ENCODE results near the gene AKAP17A. TPM values are rescaled to one million over a fixed set of nuclear protein-coding genes. Genes with fewer than 3 reads are reported as not detected.

Gene AKAP17A
- total and polyA plus RNA-seq, 4 donors, result 5.2 to 49.1 (median 19.2) TPM

DNA sequence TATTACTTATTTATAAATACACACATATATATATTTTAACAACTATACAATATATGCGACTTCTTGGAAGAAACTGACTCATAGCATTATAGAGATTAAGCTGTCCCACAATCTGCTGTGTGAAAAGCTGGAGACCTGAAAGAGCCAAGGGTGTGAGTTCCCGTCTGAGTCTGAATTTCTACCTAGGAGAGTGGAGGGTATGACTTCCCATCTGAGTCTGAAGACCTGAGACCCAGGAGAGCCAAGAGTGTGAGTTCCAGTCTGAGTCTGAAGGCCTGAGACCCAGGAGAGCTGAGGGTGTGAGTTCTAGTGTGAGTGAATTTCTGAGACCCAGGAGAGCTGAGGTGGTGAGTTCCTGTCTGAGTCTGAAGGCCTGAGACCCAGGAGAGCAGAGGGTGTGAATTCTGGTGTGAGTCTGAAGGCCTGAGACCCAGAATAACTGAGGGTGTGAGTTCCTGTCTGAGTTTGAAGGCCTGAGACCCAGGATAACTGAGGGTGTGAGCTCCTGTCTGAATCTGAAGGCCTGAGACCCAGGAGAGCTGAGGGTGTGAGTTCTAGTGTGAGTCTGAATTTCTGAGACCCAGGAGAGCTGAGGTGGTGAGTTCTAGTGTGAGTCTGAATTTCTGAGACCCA, 45.5 kb upstream of the AKAP17A start:
- no peak overlapping the region for H3K9ac ChIP-seq (ENCODE audit: low read depth in 1 of 2, low read length in 2 of 2)
- WGBS, result 84% methylated on average over 2 of the region's 2 CpGs
- DNase-seq (ENCODE audit: low spot score), result no peak
- no peak overlapping the region for H3K27ac ChIP-seq (ENCODE audit: low read depth in 1 of 2, low read length in 2 of 2)
- H3K4me1 ChIP-seq (ENCODE audit: control insufficient read depth in 4 of 4, insufficient read depth in 4 of 4, low read length in 3 of 4), result no peaks in the 10 kb centered on the region
- TF ChIP-seq MAX (IDR thresholded peaks at IDR 0.05), result no peak
- no peaks in the 10 kb centered on the region for H3K27me3 ChIP-seq (ENCODE audit: control insufficient read depth in 4 of 4, insufficient read depth in 4 of 4, low read length in 3 of 4)
- H3K4me3 ChIP-seq (ENCODE audit: low read depth in 1 of 3, low read length in 3 of 3), result no peak overlapping the region
- no peaks in the 10 kb centered on the region for H3K9me3 ChIP-seq (ENCODE audit: control insufficient read depth in 4 of 4, low read length in 3 of 4)
- no peaks in the 10 kb centered on the region for H3K36me3 ChIP-seq (ENCODE audit: control insufficient read depth in 4 of 4, insufficient read depth in 3 of 4, low read depth in 1 of 4, low read length in 3 of 4)

GRCh38 chrX:1546691-1547251, 44.6 kb upstream of the AKAP17A start:
- DNase-seq (ENCODE audit: low spot score), result no peak
- 79% methylated on average over 18 of the region's 18 CpGs for WGBS
- H3K27me3 ChIP-seq (ENCODE audit: control insufficient read depth in 4 of 4, insufficient read depth in 4 of 4, low read length in 3 of 4), result no peaks in the 10 kb centered on the region
- no peak overlapping the region for H3K9ac ChIP-seq (ENCODE audit: low read depth in 1 of 2, low read length in 2 of 2)
- H3K36me3 ChIP-seq (ENCODE audit: control insufficient read depth in 4 of 4, insufficient read depth in 3 of 4, low read depth in 1 of 4, low read length in 3 of 4), result no peaks in the 10 kb centered on the region
- H3K4me3 ChIP-seq (ENCODE audit: low read depth in 1 of 3, low read length in 3 of 3), result no peak overlapping the region
- H3K9me3 ChIP-seq (ENCODE audit: control insufficient read depth in 4 of 4, low read length in 3 of 4), result no peaks in the 10 kb centered on the region
- H3K27ac ChIP-seq (ENCODE audit: low read depth in 1 of 2, low read length in 2 of 2), result no peak overlapping the region
- peak; percentile 26 for TF ChIP-seq NR2F2 (IDR thresholded peaks at IDR 0.05)
- no peak for TF ChIP-seq HNF4G (IDR thresholded peaks at IDR 0.05)
- no peaks in the 10 kb centered on the region for H3K4me1 ChIP-seq (ENCODE audit: control insufficient read depth in 4 of 4, insufficient read depth in 4 of 4, low read length in 3 of 4)

GRCh38 chrX:1551959-1552546, 39.4 kb upstream of the AKAP17A start:
- 80% methylated on average over 3 of the region's 3 CpGs for WGBS
- Histone ChIP-seq H3K27ac (ENCODE audit: low read depth in 1 of 2, low read length in 2 of 2) (no peak overlapping the region), H3K4me1 (ENCODE audit: control insufficient read depth in 4 of 4, insufficient read depth in 4 of 4, low read length in 3 of 4) (no peaks in the 10 kb centered on the region), H3K36me3 (ENCODE audit: control insufficient read depth in 4 of 4, insufficient read depth in 3 of 4, low read depth in 1 of 4, low read length in 3 of 4) (no peaks in the 10 kb centered on the region), H3K9me3 (ENCODE audit: control insufficient read depth in 4 of 4, low read length in 3 of 4) (peaks cover 0 to 4% (median 1%) of the 10 kb centered on the region in 4 donors), H3K27me3 (ENCODE audit: control insufficient read depth in 4 of 4, insufficient read depth in 4 of 4, low read length in 3 of 4) (no peaks in the 10 kb centered on the region), H3K9ac (ENCODE audit: low read depth in 1 of 2, low read length in 2 of 2) (no peak overlapping the region), H3K4me3 (ENCODE audit: low read depth in 1 of 3, low read length in 3 of 3) (no peak overlapping the region)
- TF ChIP-seq, protein P1, sequence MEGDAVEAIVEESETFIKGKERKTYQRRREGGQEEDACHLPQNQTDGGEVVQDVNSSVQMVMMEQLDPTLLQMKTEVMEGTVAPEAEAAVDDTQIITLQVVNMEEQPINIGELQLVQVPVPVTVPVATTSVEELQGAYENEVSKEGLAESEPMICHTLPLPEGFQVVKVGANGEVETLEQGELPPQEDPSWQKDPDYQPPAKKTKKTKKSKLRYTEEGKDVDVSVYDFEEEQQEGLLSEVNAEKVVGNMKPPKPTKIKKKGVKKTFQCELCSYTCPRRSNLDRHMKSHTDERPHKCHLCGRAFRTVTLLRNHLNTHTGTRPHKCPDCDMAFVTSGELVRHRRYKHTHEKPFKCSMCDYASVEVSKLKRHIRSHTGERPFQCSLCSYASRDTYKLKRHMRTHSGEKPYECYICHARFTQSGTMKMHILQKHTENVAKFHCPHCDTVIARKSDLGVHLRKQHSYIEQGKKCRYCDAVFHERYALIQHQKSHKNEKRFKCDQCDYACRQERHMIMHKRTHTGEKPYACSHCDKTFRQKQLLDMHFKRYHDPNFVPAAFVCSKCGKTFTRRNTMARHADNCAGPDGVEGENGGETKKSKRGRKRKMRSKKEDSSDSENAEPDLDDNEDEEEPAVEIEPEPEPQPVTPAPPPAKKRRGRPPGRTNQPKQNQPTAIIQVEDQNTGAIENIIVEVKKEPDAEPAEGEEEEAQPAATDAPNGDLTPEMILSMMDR (IDR thresholded peaks at IDR 0.05; ENCODE audit: low read depth, low read length, missing input control), result no peak
- TF ChIP-seq YY1 (IDR thresholded peaks at IDR 0.05), result no peak
- DNase-seq (ENCODE audit: low spot score), result no peak

DNA sequence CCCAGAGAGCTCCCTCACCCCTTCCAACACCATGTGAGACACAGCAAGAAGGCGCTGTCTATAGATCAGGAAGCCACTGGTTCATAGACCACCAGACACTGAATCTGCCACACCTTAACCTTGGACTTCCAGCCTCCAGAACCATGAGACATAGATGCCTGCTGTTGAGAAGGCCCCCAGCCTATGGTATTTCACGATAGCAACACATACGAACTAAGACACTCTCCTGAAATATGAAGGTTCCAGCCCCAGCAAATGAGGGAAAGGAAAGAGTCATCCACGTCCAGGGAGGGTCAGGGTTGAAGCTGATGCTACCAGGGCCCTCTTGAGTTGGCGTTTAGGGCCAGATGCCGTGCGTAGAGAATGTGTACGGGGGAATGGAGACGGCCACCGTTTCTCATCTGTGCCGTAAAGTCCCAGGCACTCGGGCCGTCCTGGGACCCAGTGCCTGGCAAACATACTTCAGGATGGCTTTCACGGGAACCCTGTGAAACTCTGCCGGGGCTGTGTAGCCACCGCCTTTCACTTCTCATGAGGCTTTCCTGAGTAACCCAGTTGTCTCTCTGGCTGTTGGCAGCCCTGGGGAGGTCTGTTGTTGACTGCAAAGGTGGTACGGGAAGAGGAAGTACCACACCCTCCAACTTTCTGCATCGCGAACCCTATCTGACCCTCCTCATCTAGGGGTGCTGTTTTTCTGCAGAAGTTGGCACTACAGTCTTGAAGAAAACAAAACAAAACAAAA, 36.8 kb upstream of the AKAP17A start:
- 78% methylated on average over 19 of the region's 19 CpGs for WGBS
- Histone ChIP-seq H3K36me3 (ENCODE audit: control insufficient read depth in 4 of 4, insufficient read depth in 3 of 4, low read depth in 1 of 4, low read length in 3 of 4) (no peaks in the 10 kb centered on the region), H3K4me1 (ENCODE audit: control insufficient read depth in 4 of 4, insufficient read depth in 4 of 4, low read length in 3 of 4) (no peaks in the 10 kb centered on the region), H3K27me3 (ENCODE audit: control insufficient read depth in 4 of 4, insufficient read depth in 4 of 4, low read length in 3 of 4) (no peaks in the 10 kb centered on the region), H3K9me3 (ENCODE audit: control insufficient read depth in 4 of 4, low read length in 3 of 4) (peaks cover 0 to 4% (median 1%) of the 10 kb centered on the region in 4 donors), H3K27ac (ENCODE audit: low read depth in 1 of 2, low read length in 2 of 2) (no peak overlapping the region), H3K9ac (ENCODE audit: low read depth in 1 of 2, low read length in 2 of 2) (no peak overlapping the region), H3K4me3 (ENCODE audit: low read depth in 1 of 3, low read length in 3 of 3) (no peak overlapping the region)
- no peak for DNase-seq (ENCODE audit: low spot score)
- no peak for TF ChIP-seq GABPA (IDR thresholded peaks at IDR 0.05 in 1 of 2, conservative IDR thresholded peaks at IDR 0.05 in 1 of 2)
- no peak for TF ChIP-seq FOXA1 (IDR thresholded peaks at IDR 0.05)
- no peak for TF ChIP-seq MAX (IDR thresholded peaks at IDR 0.05)
- no peak for TF ChIP-seq RXRA (IDR thresholded peaks at IDR 0.05)
